ENCODE measurements around the gene ARMS2.

DNA sequence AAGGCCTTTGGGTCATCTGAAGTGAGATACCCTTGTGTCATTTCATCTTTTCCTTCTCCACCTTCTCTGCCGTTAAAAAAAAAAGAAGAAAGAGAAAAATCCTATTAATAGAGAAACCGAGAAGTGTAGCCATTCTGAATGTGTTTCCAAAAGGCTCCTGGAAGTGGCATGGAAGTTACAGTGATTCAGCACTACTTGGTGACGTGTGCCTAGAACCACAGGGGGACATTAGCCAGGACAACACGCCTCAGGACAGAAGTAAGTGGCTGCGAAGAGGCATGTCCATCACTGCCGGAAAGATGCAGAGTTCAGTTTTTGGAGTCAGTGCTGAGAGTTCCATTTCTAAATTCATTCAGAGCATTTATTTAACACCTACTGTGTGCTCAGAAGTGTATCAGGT lies 13.2 kb downstream of the ARMS2 start:
- TF ChIP-seq EZH2 (IDR thresholded peaks at IDR 0.05) (no peak), EZH2phosphoT487 (IDR thresholded peaks at IDR 0.05) (no peak)
- TF ChIP-seq, protein P1, sequence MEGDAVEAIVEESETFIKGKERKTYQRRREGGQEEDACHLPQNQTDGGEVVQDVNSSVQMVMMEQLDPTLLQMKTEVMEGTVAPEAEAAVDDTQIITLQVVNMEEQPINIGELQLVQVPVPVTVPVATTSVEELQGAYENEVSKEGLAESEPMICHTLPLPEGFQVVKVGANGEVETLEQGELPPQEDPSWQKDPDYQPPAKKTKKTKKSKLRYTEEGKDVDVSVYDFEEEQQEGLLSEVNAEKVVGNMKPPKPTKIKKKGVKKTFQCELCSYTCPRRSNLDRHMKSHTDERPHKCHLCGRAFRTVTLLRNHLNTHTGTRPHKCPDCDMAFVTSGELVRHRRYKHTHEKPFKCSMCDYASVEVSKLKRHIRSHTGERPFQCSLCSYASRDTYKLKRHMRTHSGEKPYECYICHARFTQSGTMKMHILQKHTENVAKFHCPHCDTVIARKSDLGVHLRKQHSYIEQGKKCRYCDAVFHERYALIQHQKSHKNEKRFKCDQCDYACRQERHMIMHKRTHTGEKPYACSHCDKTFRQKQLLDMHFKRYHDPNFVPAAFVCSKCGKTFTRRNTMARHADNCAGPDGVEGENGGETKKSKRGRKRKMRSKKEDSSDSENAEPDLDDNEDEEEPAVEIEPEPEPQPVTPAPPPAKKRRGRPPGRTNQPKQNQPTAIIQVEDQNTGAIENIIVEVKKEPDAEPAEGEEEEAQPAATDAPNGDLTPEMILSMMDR (IDR thresholded peaks at IDR 0.05): no peak
